NCI-H345 treated with DMSO at 0.1 percent for 48 hours (cell line): ENCODE measurements around the gene REEP3.

ENCODE experiments used
- DNase-seq: peaks from one replicate; lab custom pipeline; 2025; ENCODE audit not compliant: unreplicated experiment; lab: John Stamatoyannopoulos, UW

The REEP3 gene

GRCh38 chr10:63584725-63585035 is 63.5 kb downstream of the REEP3 start:
- DNase-seq: no peak

GRCh38 chr10:63585041-63585440 is 63.8 kb downstream of the REEP3 start:
- no peak for DNase-seq

- no peak for DNase-seq
Measured at GRCh38 chr10:63586043-63586442, 64.8 kb downstream of the REEP3 start.

- no peak for DNase-seq
Measured at GRCh38 chr10:63587191-63587590, 66.0 kb downstream of the REEP3 start.

- no peak for DNase-seq
Measured at GRCh38 chr10:63588436-63589167, 67.4 kb downstream of the REEP3 start.

- no peak for DNase-seq
Measured at GRCh38 chr10:63591600-63592379, 70.6 kb downstream of the REEP3 start.

GRCh38 chr10:63593576-63593975 is 72.4 kb downstream of the REEP3 start:
- DNase-seq: no peak

- DNase-seq: no peak
Measured at GRCh38 chr10:63595072-63595471, 73.9 kb downstream of the REEP3 start.

GRCh38 chr10:63596924-63597323 is 75.7 kb downstream of the REEP3 start:
- DNase-seq: no peak

GRCh38 chr10:63600540-63600939 is 79.3 kb downstream of the REEP3 start:
- no peak for DNase-seq

GRCh38 chr10:63603709-63604445 is 82.7 kb downstream of the REEP3 start:
- DNase-seq: no peak

- DNase-seq: no peak
Measured at GRCh38 chr10:63605197-63605967, 84.2 kb downstream of the REEP3 start.

- no peak for DNase-seq
Measured at GRCh38 chr10:63608511-63608910, 87.3 kb downstream of the REEP3 start.

- DNase-seq: no peak
Measured at GRCh38 chr10:63611078-63611477, 89.9 kb downstream of the REEP3 start.

GRCh38 chr10:63614371-63614891 is 93.2 kb downstream of the REEP3 start:
- no peak for DNase-seq

- no peak for DNase-seq
Measured at GRCh38 chr10:63618552-63618951, 97.4 kb downstream of the REEP3 start.

- DNase-seq: no peak
Measured at GRCh38 chr10:63619426-63619825, 98.2 kb downstream of the REEP3 start.

- no peak for DNase-seq
Measured at GRCh38 chr10:63622097-63622496, 100.9 kb downstream of the REEP3 start.

GRCh38 chr10:63624701-63625100 is 103.5 kb downstream of the REEP3 start:
- no peak for DNase-seq

GRCh38 chr10:63627396-63627795 is 106.2 kb downstream of the REEP3 start:
- DNase-seq: no peak

- DNase-seq: no peak
Measured at GRCh38 chr10:63627881-63628296, 106.7 kb downstream of the REEP3 start.
